ENCODE results near the gene TRAPPC4.

TRAPPC4 gene

DNA sequence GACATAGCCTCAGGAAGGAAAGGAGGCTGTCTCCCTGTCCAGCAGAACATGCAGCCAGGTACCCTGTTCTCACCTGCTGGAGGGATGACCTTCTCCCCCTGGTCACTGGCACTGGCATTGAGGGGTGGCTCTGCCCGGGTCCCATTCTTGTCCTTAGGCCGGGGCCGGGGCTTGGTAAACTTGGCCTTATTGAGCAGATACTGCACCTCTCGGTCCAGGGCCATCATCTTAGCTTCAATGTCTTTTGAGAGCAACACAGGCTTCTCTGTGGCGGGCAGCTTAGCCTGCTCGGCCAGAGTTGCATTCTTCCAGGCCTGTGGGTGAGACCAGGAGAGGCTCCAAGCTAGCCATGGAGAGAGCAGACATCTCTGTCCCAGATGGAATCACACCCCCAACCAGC lies 27.9 kb downstream of the TRAPPC4 start:
- no peak overlapping the region for H3K4me3 ChIP-seq (ENCODE audit: low read depth in 1 of 2, low read length in 2 of 2)
- no peaks in the 10 kb centered on the region for H3K79me2 ChIP-seq (ENCODE audit: insufficient read depth, low read length)
- no peak overlapping the region for H3K9ac ChIP-seq (ENCODE audit: low read depth, low read length)
- no peaks in the 10 kb centered on the region for H4K20me1 ChIP-seq (ENCODE audit: insufficient read depth, low read length)
- ATAC-seq (ENCODE audit: insufficient read depth, low read depth) (no peak), DNase-seq (no peak)
- no peaks in the 10 kb centered on the region for H3K9me3 ChIP-seq (ENCODE audit: insufficient read depth, low read length, severe bottlenecking)
- TF ChIP-seq EZH2 (IDR thresholded peaks at IDR 0.05; ENCODE audit: borderline replicate concordance, low read depth, low read length, severe bottlenecking), result no peak
- H3K36me3 ChIP-seq (ENCODE audit: insufficient read depth, low read length), result peaks cover 69% of the 10 kb centered on the region
- no peak overlapping the region for H3K27ac ChIP-seq (ENCODE audit: low read length)
- H3K27me3 ChIP-seq (ENCODE audit: insufficient read depth, low read length, poor library complexity), result no peaks in the 10 kb centered on the region
- H3K4me1 ChIP-seq (ENCODE audit: insufficient read depth, low read length), result no peaks in the 10 kb centered on the region
- H2AFZ ChIP-seq (ENCODE audit: low read depth, low read length), result no peak overlapping the region
- no peak overlapping the region for H3K4me2 ChIP-seq (ENCODE audit: insufficient read depth, low read length)

DNA sequence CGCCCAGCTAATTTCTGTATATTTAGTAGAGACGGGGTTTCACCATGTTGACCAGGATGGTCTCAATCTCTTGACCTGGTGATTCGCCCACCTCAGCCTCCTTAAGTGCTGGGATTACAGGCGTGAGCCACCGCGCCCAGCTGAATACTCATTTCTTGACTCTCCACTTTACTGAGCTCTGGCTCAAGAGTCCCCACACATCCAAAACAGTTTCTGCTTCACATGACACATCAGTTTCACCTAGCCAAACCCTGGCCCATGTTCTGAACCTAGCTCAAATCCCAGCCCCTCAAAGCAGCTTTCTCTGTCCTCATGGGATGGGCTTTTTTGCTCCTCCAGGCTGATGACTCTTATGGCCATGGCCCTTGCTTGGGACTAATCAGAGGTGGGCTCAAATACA lies 28.6 kb downstream of the TRAPPC4 start:
- no peak for DNase-seq
- no peak overlapping the region for H3K9ac ChIP-seq (ENCODE audit: low read depth, low read length)
- no peak overlapping the region for H3K4me2 ChIP-seq (ENCODE audit: insufficient read depth, low read length)
- H3K27me3 ChIP-seq (ENCODE audit: insufficient read depth, low read length, poor library complexity), result no peaks in the 10 kb centered on the region
- no peak overlapping the region for H3K27ac ChIP-seq (ENCODE audit: low read length)
- H3K4me3 ChIP-seq (ENCODE audit: low read depth in 1 of 2, low read length in 2 of 2), result no peak overlapping the region
- ATAC-seq (ENCODE audit: insufficient read depth, low read depth), result no peak
- peaks cover 77% of the 10 kb centered on the region for H3K36me3 ChIP-seq (ENCODE audit: insufficient read depth, low read length)
- no peaks in the 10 kb centered on the region for H3K4me1 ChIP-seq (ENCODE audit: insufficient read depth, low read length)
- H3K79me2 ChIP-seq (ENCODE audit: insufficient read depth, low read length), result no peaks in the 10 kb centered on the region
- no peak for TF ChIP-seq EZH2 (IDR thresholded peaks at IDR 0.05; ENCODE audit: borderline replicate concordance, low read depth, low read length, severe bottlenecking)
- H4K20me1 ChIP-seq (ENCODE audit: insufficient read depth, low read length), result 0 out of 2 replicates have a peak, but pooled peaks cover under 1% of the 10 kb centered on the region
- no peak overlapping the region for H2AFZ ChIP-seq (ENCODE audit: low read depth, low read length)
- no peaks in the 10 kb centered on the region for H3K9me3 ChIP-seq (ENCODE audit: insufficient read depth, low read length, severe bottlenecking)

DNA sequence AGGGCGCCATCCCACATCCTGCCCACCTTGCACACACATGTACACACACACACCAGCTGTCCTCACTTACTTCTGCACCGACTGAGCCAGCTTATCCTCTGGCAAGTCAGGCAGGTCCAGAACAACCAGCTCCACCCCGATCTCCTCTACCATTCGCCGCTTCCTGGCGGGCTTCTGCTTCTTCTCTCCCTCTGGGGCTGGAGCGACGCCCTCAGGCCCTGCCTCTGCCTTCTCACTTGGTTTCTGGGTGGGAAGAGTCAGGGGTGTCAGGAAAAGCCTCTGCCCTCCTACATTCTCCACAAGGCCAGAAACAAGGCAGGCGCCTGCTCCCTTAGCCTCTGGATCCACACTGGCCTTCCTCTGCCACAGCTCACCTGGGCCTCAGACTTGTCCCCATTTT lies 30.1 kb downstream of the TRAPPC4 start:
- H3K36me3 ChIP-seq (ENCODE audit: insufficient read depth, low read length), result peaks cover 91% of the 10 kb centered on the region
- H3K27me3 ChIP-seq (ENCODE audit: insufficient read depth, low read length, poor library complexity), result no peaks in the 10 kb centered on the region
- no peak overlapping the region for H3K4me2 ChIP-seq (ENCODE audit: insufficient read depth, low read length)
- no peak overlapping the region for H2AFZ ChIP-seq (ENCODE audit: low read depth, low read length)
- DNase-seq (no peak), ATAC-seq (ENCODE audit: insufficient read depth, low read depth) (peak; percentile 45; the same call in 2 of the 3 replicates)
- no peak overlapping the region for H3K9ac ChIP-seq (ENCODE audit: low read depth, low read length)
- peaks cover 5% of the 10 kb centered on the region; the same call in 1 of the 2 replicates for H3K79me2 ChIP-seq (ENCODE audit: insufficient read depth, low read length)
- TF ChIP-seq EZH2 (IDR thresholded peaks at IDR 0.05; ENCODE audit: borderline replicate concordance, low read depth, low read length, severe bottlenecking), result no peak
- TF ChIP-seq, protein P1, sequence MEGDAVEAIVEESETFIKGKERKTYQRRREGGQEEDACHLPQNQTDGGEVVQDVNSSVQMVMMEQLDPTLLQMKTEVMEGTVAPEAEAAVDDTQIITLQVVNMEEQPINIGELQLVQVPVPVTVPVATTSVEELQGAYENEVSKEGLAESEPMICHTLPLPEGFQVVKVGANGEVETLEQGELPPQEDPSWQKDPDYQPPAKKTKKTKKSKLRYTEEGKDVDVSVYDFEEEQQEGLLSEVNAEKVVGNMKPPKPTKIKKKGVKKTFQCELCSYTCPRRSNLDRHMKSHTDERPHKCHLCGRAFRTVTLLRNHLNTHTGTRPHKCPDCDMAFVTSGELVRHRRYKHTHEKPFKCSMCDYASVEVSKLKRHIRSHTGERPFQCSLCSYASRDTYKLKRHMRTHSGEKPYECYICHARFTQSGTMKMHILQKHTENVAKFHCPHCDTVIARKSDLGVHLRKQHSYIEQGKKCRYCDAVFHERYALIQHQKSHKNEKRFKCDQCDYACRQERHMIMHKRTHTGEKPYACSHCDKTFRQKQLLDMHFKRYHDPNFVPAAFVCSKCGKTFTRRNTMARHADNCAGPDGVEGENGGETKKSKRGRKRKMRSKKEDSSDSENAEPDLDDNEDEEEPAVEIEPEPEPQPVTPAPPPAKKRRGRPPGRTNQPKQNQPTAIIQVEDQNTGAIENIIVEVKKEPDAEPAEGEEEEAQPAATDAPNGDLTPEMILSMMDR (IDR thresholded peaks at IDR 0.05; ENCODE audit: borderline replicate concordance, extremely low read depth, low read length, poor library complexity, severe bottlenecking), result no peak
- H3K4me1 ChIP-seq (ENCODE audit: insufficient read depth, low read length), result no peaks in the 10 kb centered on the region
- H3K9me3 ChIP-seq (ENCODE audit: insufficient read depth, low read length, severe bottlenecking), result no peaks in the 10 kb centered on the region
- no peak overlapping the region for H3K27ac ChIP-seq (ENCODE audit: low read length)
- H4K20me1 ChIP-seq (ENCODE audit: insufficient read depth, low read length), result 0 out of 2 replicates have a peak, but pooled peaks cover 3% of the 10 kb centered on the region
- H3K4me3 ChIP-seq (ENCODE audit: low read depth in 1 of 2, low read length in 2 of 2), result no peak overlapping the region

DNA sequence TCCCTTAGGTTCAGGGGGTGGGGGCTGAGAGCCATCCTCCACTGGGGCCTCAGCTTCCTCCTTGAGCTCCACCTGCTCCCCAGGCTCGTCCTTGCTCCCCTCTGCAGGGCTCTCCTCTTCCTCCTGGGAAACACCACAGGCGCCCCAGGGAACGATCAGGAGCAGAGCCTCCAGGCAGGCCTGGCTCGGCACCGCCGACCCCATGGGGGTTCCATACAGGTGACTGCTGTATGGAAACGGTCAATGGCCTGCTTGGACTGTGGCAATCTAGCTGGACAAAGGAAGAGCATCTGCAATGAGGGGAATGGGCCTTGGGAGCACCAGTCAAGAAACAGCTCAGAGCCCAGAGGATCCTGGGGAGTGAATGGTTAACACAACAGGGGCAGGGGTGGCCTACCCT lies 30.5 kb downstream of the TRAPPC4 start:
- no peak overlapping the region for H3K9ac ChIP-seq (ENCODE audit: low read depth, low read length)
- no peaks in the 10 kb centered on the region for H3K4me1 ChIP-seq (ENCODE audit: insufficient read depth, low read length)

More for the DNA sequence above, 30.5 kb downstream of the TRAPPC4 start:
- no peak overlapping the region for H3K27ac ChIP-seq (ENCODE audit: low read length)
- H2AFZ ChIP-seq (ENCODE audit: low read depth, low read length), result no peak overlapping the region
- H4K20me1 ChIP-seq (ENCODE audit: insufficient read depth, low read length), result 0 out of 2 replicates have a peak, but pooled peaks cover 3% of the 10 kb centered on the region
- H3K27me3 ChIP-seq (ENCODE audit: insufficient read depth, low read length, poor library complexity), result no peaks in the 10 kb centered on the region
- ATAC-seq (ENCODE audit: insufficient read depth, low read depth), result no peak
- TF ChIP-seq, protein P1 (IDR thresholded peaks at IDR 0.05; ENCODE audit: borderline replicate concordance, extremely low read depth, low read length, poor library complexity, severe bottlenecking), result no peak
- no peak for TF ChIP-seq EZH2 (IDR thresholded peaks at IDR 0.05; ENCODE audit: borderline replicate concordance, low read depth, low read length, severe bottlenecking)
- peaks cover 95% of the 10 kb centered on the region for H3K36me3 ChIP-seq (ENCODE audit: insufficient read depth, low read length)
- no peak overlapping the region for H3K4me3 ChIP-seq (ENCODE audit: low read depth in 1 of 2, low read length in 2 of 2)
- H3K79me2 ChIP-seq (ENCODE audit: insufficient read depth, low read length), result peaks cover 8% of the 10 kb centered on the region; the same call in 1 of the 2 replicates
- H3K9me3 ChIP-seq (ENCODE audit: insufficient read depth, low read length, severe bottlenecking), result no peaks in the 10 kb centered on the region
- DNase-seq, result no peak
- no peak overlapping the region for H3K4me2 ChIP-seq (ENCODE audit: insufficient read depth, low read length)

Data from DND-41 (cell line).